Activated naive CD8-positive, alpha-beta T cell treated with anti-CD3 and anti-CD28 coated beads for 36 hours (primary cell): ENCODE measurements around the gene ENOX1. TPM values are rescaled to one million over a fixed set of nuclear protein-coding genes. Genes with fewer than 3 reads are reported as not detected.
A peak's percentile ranks its signal among the peaks of the same experiment; 100 is the strongest.

Experiments used
- DNase-seq: peaks from one replicate; pipeline ENCODE4 v3.0.0; 2021
- H3K27ac Mint-ChIP-seq: one replicate; pipeline ENCODE4 v1.8.0; 2022; ENCODE audit warnings: mild to moderate bottlenecking, moderate library complexity, mixed read lengths
- H3K27me3 Mint-ChIP-seq: one replicate; pipeline ENCODE4 v1.8.0; 2022; ENCODE audit warnings: mild to moderate bottlenecking, mixed read lengths
- H3K36me3 Mint-ChIP-seq: one replicate; pipeline ENCODE4 v1.8.0; 2021; ENCODE audit warnings: mild to moderate bottlenecking, mixed read lengths
- H3K4me1 Mint-ChIP-seq: one replicate; pipeline ENCODE4 v1.8.0; 2021; ENCODE audit warnings: mixed read lengths
- H3K4me3 Mint-ChIP-seq: one replicate; pipeline ENCODE4 v1.8.0; 2022; ENCODE audit warnings: mild to moderate bottlenecking, moderate library complexity, mixed read lengths
- H3K9me3 Mint-ChIP-seq: one replicate; pipeline ENCODE4 v1.8.0; 2022; ENCODE audit warnings: mixed read lengths
- total RNA-seq, 2 experiments: library from RNA; stranded (reverse); gene quantifications; one replicate each; pipeline ENCODE4 v1.2.3, GENCODE V29; 2021

The ENOX1 gene
- total RNA-seq, 2 experiments from 2014 or later = not detected

DNA sequence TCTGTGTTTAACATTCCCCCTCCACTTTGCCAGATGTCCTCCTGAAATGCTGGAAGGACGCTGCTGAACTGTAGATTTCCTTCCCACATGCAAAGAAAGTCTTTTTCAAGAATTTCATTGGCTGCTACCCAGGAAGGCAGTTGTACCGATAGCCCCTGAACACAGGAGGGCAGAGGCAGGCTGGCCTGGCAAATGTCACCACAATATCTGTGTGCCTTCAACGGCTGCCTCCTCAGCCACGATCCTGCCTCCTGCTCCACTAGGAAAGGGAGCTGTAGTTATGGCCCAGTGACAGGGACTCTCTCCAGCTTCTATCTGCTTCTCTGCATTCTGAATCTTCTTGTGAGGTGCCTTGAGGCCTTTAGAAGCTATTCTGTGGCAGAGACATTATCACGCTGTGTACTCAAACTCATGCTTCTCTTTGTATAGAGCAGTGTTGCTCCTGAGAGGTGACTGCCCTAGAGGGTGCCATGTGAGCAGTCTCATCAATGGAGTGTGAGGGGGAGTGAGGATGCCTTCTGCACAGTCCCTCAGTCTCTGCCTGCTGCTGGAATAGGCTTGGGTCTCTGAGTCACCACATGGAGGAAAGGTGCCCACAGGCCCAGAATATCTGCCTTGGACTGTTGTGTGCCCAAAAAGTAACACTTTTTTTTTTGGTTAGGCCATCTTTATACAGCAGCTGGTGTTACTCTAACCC, 483.6 kb downstream of the ENOX1 start:
- peak; percentile 4 for DNase-seq
- Mint-ChIP-seq H3K4me3 (no peak overlapping the region), H3K9me3 (no peaks in the 10 kb centered on the region), H3K27me3 (peaks cover 19% of the 10 kb centered on the region), H3K36me3 (no peaks in the 10 kb centered on the region), H3K4me1 (no peaks in the 10 kb centered on the region), H3K27ac (no peak overlapping the region)

DNA sequence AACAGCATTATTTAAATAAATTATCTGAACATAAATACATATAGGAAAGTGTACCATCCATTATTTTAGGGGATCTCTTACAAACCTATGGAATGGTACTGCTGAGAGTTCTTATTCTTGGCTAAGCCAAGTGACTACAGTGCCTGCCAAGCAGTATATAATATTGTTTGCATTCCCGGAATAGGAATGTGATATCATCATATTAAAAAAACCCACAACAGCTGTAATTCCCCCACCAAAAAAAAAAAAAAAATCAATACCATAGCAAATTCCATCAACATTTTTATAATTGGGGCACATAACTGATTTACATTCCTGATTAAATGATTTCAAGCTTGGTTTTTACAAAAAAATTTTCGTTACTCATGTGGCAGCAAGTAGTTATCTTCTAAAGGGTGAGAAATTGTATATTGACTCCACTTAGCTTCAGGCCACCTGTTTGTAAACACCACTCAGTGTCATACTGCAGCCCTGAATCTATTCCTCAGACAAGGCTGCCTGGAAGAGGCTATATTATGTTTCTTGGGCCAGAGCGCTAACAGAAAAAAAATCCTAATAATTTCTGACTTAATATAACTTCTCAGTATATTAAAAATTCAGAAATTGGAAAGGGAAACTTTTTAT, 485.3 kb downstream of the ENOX1 start:
- Mint-ChIP-seq H3K9me3 (no peaks in the 10 kb centered on the region), H3K27me3 (peaks cover 16% of the 10 kb centered on the region), H3K27ac (no peak overlapping the region), H3K4me1 (no peaks in the 10 kb centered on the region), H3K36me3 (no peaks in the 10 kb centered on the region), H3K4me3 (no peak overlapping the region)
- DNase-seq = no peak

DNA sequence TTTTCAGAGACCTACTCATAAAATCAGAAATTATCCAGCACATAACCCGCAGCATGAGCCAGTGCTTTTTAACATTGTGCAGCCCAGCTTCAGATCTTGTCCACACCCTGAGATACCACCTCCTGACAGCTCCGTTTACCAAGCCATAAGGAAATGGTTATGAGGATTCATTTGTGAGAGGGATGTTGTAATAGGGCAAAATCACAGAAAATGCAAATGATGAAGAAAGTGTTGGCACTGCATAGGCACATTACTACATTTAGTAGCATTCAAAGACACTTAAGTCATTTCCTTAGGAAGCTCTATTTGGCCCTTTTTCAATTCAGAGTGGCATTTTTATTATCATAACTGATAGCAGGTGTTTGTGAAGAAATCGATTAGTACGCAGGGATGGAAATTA, 485.9 kb downstream of the ENOX1 start:
- no peak overlapping the region for H3K27ac Mint-ChIP-seq
- H3K36me3 Mint-ChIP-seq = no peaks in the 10 kb centered on the region
- H3K27me3 Mint-ChIP-seq = peaks cover 14% of the 10 kb centered on the region
- H3K9me3 Mint-ChIP-seq = no peaks in the 10 kb centered on the region
- no peak overlapping the region for H3K4me3 Mint-ChIP-seq
- no peaks in the 10 kb centered on the region for H3K4me1 Mint-ChIP-seq
- no peak for DNase-seq

DNA sequence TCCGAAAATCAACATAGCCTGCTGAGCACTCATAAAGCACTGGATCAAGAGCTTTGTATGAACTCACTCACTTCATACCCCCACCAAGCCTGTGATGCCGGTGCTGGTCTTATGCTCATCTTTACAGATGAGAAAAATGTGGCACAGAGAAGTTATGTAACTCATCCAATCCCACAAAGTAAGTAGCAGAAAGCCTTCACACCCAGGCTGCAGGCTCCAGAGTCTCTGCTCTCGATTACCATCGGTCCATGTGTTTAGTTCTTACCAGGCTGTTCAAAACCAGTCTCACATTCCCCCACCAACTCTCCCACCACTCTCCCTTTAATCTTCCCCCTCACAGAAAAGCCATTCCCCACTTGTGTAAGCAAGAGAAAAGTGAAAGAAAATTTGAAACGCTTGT, 487.4 kb downstream of the ENOX1 start:
- peaks cover 7% of the 10 kb centered on the region for H3K27me3 Mint-ChIP-seq
- no peak for DNase-seq
- H3K4me3 Mint-ChIP-seq = no peak overlapping the region
- no peaks in the 10 kb centered on the region for H3K4me1 Mint-ChIP-seq
- no peaks in the 10 kb centered on the region for H3K9me3 Mint-ChIP-seq
- no peak overlapping the region for H3K27ac Mint-ChIP-seq
- no peaks in the 10 kb centered on the region for H3K36me3 Mint-ChIP-seq

DNA sequence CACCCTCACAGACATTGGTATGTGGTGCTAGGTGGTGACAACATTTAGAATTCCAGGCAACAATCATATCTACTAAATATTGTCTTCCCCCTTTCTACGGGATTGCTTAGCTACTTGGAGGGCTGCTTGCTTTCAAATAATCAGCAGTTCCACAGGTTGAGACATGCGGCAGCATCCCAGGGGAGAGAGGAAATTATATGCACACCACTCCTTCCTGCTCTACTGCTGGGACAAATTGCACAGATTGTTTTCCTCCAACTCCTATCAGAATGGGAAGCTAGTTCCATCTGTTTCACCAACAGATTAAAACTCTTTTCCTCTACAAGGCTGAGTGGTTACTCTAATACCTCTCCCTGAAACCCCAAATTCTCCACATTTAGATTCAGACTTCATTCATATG, 488.0 kb downstream of the ENOX1 start:
- H3K27ac Mint-ChIP-seq = no peak overlapping the region
- no peak overlapping the region for H3K4me3 Mint-ChIP-seq
- no peaks in the 10 kb centered on the region for H3K9me3 Mint-ChIP-seq

DNA sequence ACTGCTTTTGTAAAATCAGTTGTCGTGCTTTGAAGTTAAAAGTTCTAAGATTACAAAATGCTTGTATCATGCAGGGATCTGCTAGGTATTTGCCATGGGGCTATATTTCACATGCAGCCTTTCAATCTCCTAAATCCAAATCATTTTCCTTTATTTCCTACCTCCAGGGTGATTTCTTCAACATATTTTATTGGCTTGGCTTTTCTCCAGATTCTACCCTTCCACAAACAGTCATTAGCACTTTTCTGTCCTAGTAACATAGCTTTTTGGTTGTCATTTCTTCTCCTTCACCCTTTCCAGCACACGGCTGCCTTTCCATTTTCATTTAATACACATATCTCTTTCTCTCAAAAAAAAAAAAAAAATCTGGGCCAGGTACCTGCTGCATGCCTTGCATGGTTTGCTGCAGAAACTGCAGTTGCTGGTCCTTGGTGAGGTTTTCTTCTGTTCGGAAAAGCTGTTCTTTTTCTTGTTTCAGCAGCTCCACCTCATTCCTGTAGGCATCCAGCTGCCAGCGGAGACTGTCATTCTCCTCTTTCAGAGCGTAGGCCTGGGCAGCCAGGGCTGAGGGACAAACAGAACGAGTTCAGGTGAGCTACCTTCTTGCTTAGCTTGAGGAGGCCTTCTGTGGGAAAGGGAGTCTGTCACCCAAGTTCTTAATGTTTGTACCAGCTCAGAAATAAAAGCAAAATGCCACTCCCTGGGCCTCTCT, 488.6 kb downstream of the ENOX1 start:
- DNase-seq = no peak
- Mint-ChIP-seq H3K36me3 (no peaks in the 10 kb centered on the region), H3K9me3 (no peaks in the 10 kb centered on the region), H3K27ac (no peak overlapping the region), H3K27me3 (peaks cover 7% of the 10 kb centered on the region), H3K4me3 (no peak overlapping the region), H3K4me1 (no peaks in the 10 kb centered on the region)

More for the DNA sequence above, 488.0 kb downstream of the ENOX1 start:
- DNase-seq = no peak
- H3K4me1 Mint-ChIP-seq = no peaks in the 10 kb centered on the region
- H3K36me3 Mint-ChIP-seq = no peaks in the 10 kb centered on the region
- peaks cover 7% of the 10 kb centered on the region for H3K27me3 Mint-ChIP-seq

DNA sequence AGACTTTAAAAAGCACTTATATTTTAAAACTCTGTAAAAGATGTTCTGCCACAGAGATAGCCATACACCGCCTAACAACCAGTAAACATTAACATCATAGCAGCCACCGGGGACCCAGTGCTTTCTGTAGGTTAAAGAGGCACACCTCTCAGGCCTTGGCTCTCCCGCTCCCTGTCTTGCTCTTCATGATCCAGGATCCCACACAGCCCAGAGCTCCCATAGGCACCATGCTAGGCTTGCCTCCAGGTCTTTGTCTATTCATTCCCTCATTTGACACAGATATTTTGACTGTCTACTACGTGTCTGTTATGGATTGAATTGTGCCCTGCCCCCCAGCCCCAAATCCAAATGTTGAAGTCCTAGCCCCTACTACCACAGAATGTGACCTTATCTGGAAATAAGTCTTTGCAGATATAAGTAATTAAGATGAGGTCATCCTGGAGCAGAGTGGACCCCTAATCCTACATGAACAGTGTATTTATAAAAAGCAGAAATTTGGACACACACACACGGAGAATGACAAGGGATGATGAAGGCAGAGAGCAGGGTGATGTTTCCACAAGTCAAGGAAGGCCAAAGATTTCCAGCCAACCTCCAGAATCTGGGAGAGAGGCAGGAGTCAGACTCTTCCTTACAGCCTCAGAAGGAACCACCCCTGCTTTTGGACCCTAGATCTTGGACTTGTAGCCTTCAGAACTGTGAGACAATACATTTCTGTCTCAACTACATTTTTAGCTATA, 490.8 kb downstream of the ENOX1 start:
- H3K4me1 Mint-ChIP-seq = no peaks in the 10 kb centered on the region

DNA sequence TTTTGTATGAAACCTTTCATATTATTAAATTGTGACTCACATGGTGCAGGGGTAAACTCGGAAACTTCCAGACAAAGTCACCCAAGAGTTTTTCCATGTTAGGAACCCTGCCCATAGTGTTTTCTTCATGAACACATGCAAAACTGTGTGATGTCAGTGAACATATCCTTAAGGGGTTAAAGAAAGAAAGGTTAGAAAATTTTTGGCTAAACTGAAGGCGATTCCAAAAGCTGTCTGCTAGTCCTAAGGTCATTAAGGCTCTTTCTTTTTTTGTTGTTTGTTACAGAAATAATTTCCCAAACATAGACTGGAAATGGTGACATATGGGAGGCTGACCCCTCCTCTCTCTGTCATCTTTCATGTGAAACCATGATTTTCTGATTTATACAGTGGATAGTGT, 491.5 kb downstream of the ENOX1 start:
- H3K9me3 Mint-ChIP-seq = no peaks in the 10 kb centered on the region
- H3K4me3 Mint-ChIP-seq = no peak overlapping the region
- peaks cover 7% of the 10 kb centered on the region for H3K27me3 Mint-ChIP-seq
- no peaks in the 10 kb centered on the region for H3K36me3 Mint-ChIP-seq
- no peaks in the 10 kb centered on the region for H3K4me1 Mint-ChIP-seq
- H3K27ac Mint-ChIP-seq = no peak overlapping the region
- no peak for DNase-seq

More for the DNA sequence above, 490.8 kb downstream of the ENOX1 start:
- DNase-seq = no peak
- Mint-ChIP-seq H3K36me3 (no peaks in the 10 kb centered on the region), H3K4me3 (no peak overlapping the region), H3K27ac (no peak overlapping the region), H3K9me3 (no peaks in the 10 kb centered on the region), H3K27me3 (peaks cover 7% of the 10 kb centered on the region)

DNA sequence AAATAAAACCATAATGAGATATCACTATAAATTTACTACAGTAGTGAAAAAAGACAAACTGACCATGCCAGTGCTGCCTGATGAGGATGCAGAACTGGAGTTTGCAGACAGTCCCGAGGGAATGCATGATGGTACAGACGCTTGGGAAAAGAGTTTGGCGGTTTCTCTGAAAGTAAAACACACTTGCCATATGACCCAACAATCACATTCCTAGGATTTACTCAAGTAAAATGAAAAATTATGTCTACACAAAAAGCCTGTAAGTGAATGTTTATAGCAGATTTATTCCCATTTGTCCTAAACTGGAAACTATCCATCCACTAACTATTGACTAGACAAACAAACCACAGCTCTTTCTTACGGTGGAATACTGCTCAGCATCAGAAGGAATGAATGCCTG, 492.4 kb downstream of the ENOX1 start:
- H3K27ac Mint-ChIP-seq = no peak overlapping the region

DNA sequence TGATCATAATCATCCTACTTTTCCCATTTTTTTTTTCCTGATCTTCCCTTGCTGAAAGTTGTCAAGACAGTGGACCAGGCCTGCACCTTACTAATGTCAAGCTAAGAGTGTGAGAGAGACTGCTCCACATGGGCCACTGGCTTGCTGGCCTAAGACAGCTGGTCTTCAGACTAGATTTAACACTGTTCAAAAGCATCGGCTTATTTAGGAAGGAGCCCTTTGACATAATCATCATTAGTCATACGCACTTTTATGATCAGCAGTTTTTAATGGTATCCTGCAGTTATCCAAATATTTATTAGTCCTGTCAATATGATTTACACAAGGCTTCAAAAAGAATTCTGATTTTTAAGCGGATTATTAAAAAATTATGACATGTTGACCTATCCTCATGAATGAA, 492.8 kb downstream of the ENOX1 start:
- H3K4me3 Mint-ChIP-seq = no peak overlapping the region

More for the DNA sequence above, 492.4 kb downstream of the ENOX1 start:
- H3K4me1 Mint-ChIP-seq = no peaks in the 10 kb centered on the region
- no peaks in the 10 kb centered on the region for H3K9me3 Mint-ChIP-seq
- DNase-seq = no peak
- H3K36me3 Mint-ChIP-seq = no peaks in the 10 kb centered on the region
- H3K4me3 Mint-ChIP-seq = no peak overlapping the region
- H3K27me3 Mint-ChIP-seq = peaks cover 4% of the 10 kb centered on the region

DNA sequence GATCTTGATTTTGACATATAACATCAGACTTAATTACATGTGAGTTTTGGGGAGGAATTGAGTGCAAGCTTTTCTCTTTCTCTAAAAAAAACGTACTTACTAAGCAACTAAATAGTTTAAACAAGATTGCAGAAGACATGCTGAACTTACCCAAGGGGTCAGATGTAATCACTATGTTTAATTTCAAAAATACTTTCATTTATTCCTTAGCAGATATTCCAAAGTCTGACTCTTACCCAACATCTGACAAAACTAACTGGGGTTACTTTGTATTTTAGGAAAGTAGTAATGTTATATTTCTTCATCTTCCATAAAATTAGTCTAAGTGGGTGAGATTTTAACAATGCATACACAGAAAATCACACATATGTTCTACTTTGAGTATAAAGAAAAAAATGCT, 493.2 kb downstream of the ENOX1 start:
- DNase-seq = no peak
- no peaks in the 10 kb centered on the region for H3K4me1 Mint-ChIP-seq
- no peaks in the 10 kb centered on the region for H3K9me3 Mint-ChIP-seq
- H3K36me3 Mint-ChIP-seq = no peaks in the 10 kb centered on the region
- no peak overlapping the region for H3K27ac Mint-ChIP-seq
- no peaks in the 10 kb centered on the region for H3K27me3 Mint-ChIP-seq
- no peak overlapping the region for H3K4me3 Mint-ChIP-seq

More for the DNA sequence above, 492.8 kb downstream of the ENOX1 start:
- Mint-ChIP-seq H3K9me3 (no peaks in the 10 kb centered on the region), H3K4me1 (no peaks in the 10 kb centered on the region), H3K27me3 (peaks cover under 1% of the 10 kb centered on the region), H3K36me3 (no peaks in the 10 kb centered on the region), H3K27ac (no peak overlapping the region)
- DNase-seq = no peak

DNA sequence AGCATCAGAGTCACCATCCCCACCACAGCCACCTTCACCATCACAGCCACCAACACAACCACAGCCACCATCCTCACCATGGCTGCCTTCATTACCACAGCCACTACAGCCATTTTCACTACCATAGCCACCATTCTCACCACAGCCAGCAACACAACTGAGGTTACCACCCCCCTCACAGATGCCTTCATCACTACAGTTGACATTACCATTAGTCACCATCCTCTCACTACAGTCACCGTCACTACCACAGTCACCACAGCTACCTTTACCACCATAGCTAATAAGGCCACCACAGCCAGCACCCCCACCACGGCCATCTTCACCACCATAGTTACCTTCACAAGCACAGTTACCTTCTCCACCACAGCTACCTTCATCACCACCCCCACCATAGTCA, 493.8 kb downstream of the ENOX1 start:
- H3K27ac Mint-ChIP-seq = no peak overlapping the region
- no peaks in the 10 kb centered on the region for H3K36me3 Mint-ChIP-seq
- no peaks in the 10 kb centered on the region for H3K27me3 Mint-ChIP-seq
- DNase-seq = peak; percentile 0
- H3K4me3 Mint-ChIP-seq = no peak overlapping the region
- H3K4me1 Mint-ChIP-seq = no peaks in the 10 kb centered on the region
- H3K9me3 Mint-ChIP-seq = no peaks in the 10 kb centered on the region

DNA sequence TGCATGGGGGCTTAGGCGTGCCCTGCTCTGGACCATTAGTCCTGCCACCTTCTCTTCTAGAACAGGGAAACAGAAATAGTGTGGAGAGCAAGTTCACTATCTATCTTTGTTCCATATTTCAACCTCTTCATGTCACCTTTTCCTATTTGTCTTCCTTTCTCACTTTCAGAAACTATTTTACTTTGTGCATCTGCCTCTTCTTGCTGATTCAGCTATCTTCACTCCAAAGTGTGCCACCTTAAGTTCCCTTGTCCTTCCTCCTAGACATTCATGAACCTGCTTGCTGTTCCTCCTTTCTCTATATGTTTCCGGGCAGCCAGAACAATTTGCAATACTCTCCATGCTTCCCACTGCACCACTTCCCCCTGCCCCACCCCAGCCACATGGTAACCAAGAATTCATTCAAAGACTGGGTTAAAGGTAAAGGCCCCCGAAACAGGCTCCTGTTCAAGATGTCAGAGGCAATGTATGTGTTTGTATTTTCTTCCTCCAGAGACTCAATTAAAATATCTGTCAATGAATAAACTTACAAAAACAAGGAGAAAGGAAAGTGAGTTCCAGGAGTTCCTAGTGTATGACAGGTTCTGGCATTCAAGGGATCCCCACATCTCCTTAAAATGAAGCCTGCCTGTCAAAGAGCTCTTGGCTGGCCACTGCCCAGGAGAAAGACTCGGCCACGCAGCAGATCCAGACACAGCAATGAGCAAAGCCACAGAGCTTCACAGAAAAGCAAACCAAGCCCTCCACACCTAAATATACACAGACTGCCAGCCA, 495.3 kb downstream of the ENOX1 start:
- Mint-ChIP-seq H3K27ac (no peak overlapping the region), H3K4me3 (no peak overlapping the region), H3K27me3 (no peaks in the 10 kb centered on the region), H3K36me3 (no peaks in the 10 kb centered on the region), H3K4me1 (no peaks in the 10 kb centered on the region), H3K9me3 (no peaks in the 10 kb centered on the region)
- DNase-seq = no peak

DNA sequence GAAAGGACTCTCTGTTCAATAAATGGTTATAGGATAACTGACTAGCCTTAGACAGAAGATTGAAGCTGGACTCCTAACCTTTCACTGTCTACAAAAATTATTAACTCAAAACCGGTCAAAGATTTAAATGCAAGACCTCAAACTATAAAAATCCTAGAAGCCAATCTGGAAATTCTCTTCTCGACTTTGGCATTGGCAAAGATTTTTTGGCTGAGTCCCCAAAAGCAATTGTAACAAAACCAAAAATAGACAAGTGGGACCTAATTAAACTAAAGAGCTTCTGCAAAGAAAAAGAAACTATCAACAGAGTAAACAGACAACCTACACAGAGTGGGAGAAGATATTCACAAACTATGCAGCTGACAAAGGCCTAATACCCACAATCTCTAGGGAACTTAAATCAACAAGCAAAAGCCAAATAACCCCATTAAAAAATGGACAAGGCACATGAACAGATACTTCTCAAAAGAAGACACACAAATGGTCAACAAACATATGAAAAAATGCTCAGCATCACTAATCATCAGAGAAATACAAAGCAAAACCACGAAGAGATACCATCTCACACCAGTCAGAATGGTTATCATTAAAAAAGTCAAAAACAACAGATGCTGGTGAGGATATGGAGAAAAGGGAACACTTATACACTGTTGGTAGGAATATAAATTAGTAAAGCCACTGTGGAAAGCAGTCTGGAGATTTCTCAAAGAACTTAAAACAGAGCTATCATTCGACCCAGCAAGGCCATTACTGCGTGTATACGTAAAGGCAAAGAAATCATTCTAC, 497.1 kb downstream of the ENOX1 start:
- no peaks in the 10 kb centered on the region for H3K4me1 Mint-ChIP-seq
- H3K27me3 Mint-ChIP-seq = no peaks in the 10 kb centered on the region

More for the DNA sequence above, 497.1 kb downstream of the ENOX1 start:
- H3K9me3 Mint-ChIP-seq = no peaks in the 10 kb centered on the region
- H3K27ac Mint-ChIP-seq = no peak overlapping the region
- no peak for DNase-seq
- H3K36me3 Mint-ChIP-seq = no peaks in the 10 kb centered on the region
- H3K4me3 Mint-ChIP-seq = no peak overlapping the region
